Lower leg skin (tissue), 4 donors: ENCODE results near the gene EEF1A1. TPM values are rescaled to one million over a fixed set of nuclear protein-coding genes. Genes with fewer than 3 reads are reported as not detected.

Experiments
- DNase-seq, 2 donors: peaks; one replicate each; pipeline ENCODE4 v3.0.0-alpha.2; 2019; ENCODE audit warnings: low spot score in 2 of 2
- H3K4me3 ChIP-seq: fragments of 200-600 bp; sonication (generic); 2 replicates; pipeline ENCODE4 v1.5.1; 2017; ENCODE audit warnings: mild to moderate bottlenecking, low read depth; ENCODE audit not compliant: poor library complexity, severe bottlenecking
- POLR2A ChIP-seq, 2 donors: fragments of 450-650 bp; IDR thresholded peaks; one replicate each; pipeline ENCODE4 v1.6.1; 2016 to 2017; ENCODE audit warnings: antibody characterized with exemption in 2 of 2, mild to moderate bottlenecking in 1 of 2, moderate library complexity in 1 of 2
- WGBS, 2 donors: methylation state at CpG; one replicate each; pipeline ENCODE4 v1.1.5; 2018; 5-methylcytosine and 5-hydroxymethylcytosine counted together
- intact Hi-C: fragments of 100-400 bp; cut with DNase I; formaldehyde crosslinking; loops from one replicate; pipeline ENCODE4 v1.15.0; 2023; ENCODE audit warnings: low total_unique reads
- total RNA-seq, 4 donors: library from RNA; depleted of rRNA; stranded (reverse); fragments of >200 nt; gene quantifications; one replicate each; pipeline ENCODE4 v1.1.0, GENCODE V29; 2016
- TF ChIP-seq, protein P1 (sequence below), 3 donors: fragments of 450-650 bp; IDR thresholded peaks; one replicate each; pipeline ENCODE4 v1.5.1; 2016; ENCODE audit warnings: antibody characterized with exemption in 3 of 3, mild to moderate bottlenecking in 3 of 3, moderate library complexity in 2 of 3

EEF1A1 gene
- total RNA-seq, 4 donors from 2014 or later = 8,072 to 12,275 (median 10,774) TPM

DNA sequence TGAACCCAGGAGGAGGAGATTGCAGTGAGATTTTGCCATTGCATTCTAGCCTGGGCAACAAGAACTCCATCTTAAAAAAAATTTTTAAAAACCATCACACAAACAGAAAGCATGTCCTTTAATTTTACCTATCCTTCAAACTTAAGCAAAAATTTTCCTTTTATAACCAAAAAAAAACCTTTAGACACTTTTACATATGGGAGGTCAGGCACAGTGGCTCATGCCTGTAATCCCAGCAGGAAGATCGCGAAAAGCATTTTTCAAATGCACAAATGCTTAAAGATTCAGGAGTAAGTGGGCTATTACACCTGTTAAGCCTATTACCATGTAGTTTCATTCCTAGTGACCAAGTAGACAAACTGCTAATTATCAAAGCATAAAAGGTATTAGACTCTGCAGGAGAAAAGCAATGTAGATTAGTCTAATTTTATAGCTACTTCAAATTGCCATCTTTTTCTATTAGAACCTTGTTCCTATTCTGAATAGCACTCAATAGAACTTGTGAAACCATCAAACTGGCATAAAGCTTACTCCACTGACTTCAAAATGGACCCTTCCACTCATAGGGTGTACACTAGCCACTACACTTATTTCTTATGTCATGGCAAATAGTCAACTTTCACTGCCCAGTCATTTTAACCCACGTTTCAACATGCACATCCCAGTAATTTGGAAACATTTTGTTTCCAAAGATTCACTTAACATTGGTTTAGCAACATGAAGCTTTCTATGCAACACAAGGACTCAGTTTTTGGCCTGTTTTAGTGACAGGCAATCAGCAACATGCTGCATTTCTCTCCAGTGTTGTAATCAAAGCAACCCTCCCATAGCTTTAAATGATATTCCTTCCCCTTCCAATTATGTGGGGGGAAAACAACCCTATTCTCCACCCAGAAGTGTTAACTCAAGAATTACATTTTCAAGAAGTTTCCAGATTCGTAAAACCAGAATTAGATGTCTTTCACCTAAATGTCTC, 4.0 kb downstream of the EEF1A1 start:
- WGBS, 2 donors = 47 to 61% methylated on average over 4 of the region's 4 CpGs
- H3K4me3 ChIP-seq = no peak overlapping the region
- TF ChIP-seq, protein P1, sequence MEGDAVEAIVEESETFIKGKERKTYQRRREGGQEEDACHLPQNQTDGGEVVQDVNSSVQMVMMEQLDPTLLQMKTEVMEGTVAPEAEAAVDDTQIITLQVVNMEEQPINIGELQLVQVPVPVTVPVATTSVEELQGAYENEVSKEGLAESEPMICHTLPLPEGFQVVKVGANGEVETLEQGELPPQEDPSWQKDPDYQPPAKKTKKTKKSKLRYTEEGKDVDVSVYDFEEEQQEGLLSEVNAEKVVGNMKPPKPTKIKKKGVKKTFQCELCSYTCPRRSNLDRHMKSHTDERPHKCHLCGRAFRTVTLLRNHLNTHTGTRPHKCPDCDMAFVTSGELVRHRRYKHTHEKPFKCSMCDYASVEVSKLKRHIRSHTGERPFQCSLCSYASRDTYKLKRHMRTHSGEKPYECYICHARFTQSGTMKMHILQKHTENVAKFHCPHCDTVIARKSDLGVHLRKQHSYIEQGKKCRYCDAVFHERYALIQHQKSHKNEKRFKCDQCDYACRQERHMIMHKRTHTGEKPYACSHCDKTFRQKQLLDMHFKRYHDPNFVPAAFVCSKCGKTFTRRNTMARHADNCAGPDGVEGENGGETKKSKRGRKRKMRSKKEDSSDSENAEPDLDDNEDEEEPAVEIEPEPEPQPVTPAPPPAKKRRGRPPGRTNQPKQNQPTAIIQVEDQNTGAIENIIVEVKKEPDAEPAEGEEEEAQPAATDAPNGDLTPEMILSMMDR (IDR thresholded peaks at IDR 0.05) = no peak
- no peak for TF ChIP-seq POLR2A (IDR thresholded peaks at IDR 0.05)
- no peak for DNase-seq
- intact Hi-C loops = loop anchor here (10.0 kb wide), 1 partner anchor 98 kb away; no protein-coding TSS in a partner anchor

DNA sequence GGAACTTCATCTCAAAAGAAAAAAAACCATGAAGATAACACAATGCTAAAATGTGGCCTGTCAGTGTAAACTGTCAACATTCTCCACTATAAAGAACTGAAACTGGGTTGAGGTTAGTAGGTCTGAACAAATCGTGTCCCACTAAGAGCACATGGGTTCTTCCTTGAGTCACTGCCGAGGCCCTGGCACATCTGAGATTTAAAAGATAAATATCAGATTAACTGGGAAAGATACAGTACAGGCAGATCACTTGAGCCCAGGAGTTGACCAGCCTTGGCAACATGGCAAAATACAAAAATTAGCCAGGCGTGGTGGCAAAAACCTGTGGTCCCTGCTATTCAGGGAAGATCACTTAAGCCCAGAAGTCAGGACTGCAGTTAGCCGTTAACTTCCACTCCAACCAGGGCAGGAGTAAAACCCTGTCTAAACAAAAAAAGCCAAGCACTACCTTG, 5.6 kb downstream of the EEF1A1 start:
- intact Hi-C loops = loop anchor here (10.0 kb wide), 1 partner anchor 100 kb away; no protein-coding TSS in a partner anchor
- H3K4me3 ChIP-seq = no peak overlapping the region
- 32 to 36% methylated on average over 4 of the region's 4 CpGs for WGBS, 2 donors

DNA sequence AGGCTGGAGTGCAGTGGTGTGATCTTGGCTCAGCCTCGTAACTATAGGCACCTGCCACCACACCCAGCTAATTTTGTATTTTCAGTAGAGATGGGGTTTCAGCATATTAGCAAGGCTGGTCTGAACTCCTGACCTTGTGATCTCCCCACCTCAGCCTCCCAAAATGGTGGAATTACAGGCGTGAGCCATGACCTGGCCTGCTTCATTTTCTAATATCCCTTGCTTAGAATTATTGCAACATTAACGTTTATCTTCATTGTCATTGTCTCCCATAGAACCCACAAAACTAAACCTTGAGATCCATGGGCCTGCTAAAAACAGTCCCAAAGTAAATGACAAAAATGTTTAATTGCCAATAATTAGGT, 6.1 kb downstream of the EEF1A1 start:
- WGBS, 2 donors = 41 to 45% methylated on average over 3 of the region's 3 CpGs
- no peak for DNase-seq
- intact Hi-C loops = loop anchor here (10.0 kb wide), 1 partner anchor 100 kb away; no protein-coding TSS in a partner anchor
- H3K4me3 ChIP-seq = no peak overlapping the region
- TF ChIP-seq, protein P1 (IDR thresholded peaks at IDR 0.05) = no peak
- no peak for TF ChIP-seq POLR2A (IDR thresholded peaks at IDR 0.05)

More for the DNA sequence above, 5.6 kb downstream of the EEF1A1 start:
- no peak for DNase-seq
- TF ChIP-seq POLR2A (IDR thresholded peaks at IDR 0.05) = no peak
- TF ChIP-seq, protein P1 (IDR thresholded peaks at IDR 0.05) = no peak

DNA sequence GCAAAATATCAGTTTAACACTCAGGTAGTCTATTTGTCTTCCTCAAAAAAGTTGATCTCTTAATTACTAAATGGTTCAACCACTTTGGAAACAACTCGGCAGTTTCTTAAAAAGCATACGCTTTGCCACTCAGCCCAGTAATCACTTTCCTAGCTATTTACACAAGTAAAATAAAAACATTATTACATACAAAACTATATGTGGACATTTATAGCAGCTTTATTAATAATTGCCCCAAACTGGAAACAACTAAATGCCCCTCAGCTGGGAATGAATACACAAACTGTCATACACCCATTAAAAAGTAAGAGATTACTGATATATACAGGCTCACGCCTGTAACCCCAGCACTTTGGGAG, 7.4 kb downstream of the EEF1A1 start:
- 72 to 76% methylated on average over 3 of the region's 3 CpGs for WGBS, 2 donors
- TF ChIP-seq, protein P1 (IDR thresholded peaks at IDR 0.05) = no peak
- TF ChIP-seq POLR2A (IDR thresholded peaks at IDR 0.05) = no peak
- intact Hi-C loops = loop anchor here (10.0 kb wide), 1 partner anchor 101 kb away; no protein-coding TSS in a partner anchor
- no peak overlapping the region for H3K4me3 ChIP-seq
- no peak for DNase-seq

DNA sequence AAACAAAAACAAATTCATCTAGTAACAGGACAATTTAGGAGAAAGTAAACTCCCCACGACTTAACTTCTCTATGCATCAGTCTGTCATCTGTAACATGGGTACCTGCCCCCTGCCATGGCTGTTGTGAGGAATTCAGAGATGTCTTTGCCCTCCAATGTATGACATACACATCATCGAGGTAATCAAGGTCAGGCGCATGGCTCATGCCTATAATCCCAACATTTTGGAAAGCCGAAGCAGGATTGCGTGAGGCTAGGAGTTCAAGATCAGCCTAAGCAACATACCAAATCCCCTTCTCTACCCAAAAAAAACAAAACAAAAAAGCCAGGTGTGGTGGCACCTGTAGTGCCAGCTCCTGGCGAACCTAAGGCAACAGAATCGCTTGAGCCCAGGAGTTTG, 9.0 kb downstream of the EEF1A1 start:
- TF ChIP-seq, protein P1 (IDR thresholded peaks at IDR 0.05) = no peak
- no peak for TF ChIP-seq POLR2A (IDR thresholded peaks at IDR 0.05)
- intact Hi-C loops = loop anchor here (10.0 kb wide), 1 partner anchor 103 kb away; no protein-coding TSS in a partner anchor
- H3K4me3 ChIP-seq = no peak overlapping the region
- DNase-seq = no peak
- WGBS, 2 donors = 90 to 91% methylated on average over 7 of the region's 7 CpGs
